ENCODE results near the gene ULK4.
"Not testable (repeated sequence)": the region's sequence is repeated elsewhere in the genome, so short reads cannot be mapped to it uniquely, and the experiment has no call there.

The ULK4 gene

GRCh38 chr3:41488501-41488900, 473.4 kb downstream of the ULK4 start:
- no peak for DNase-seq

DNA sequence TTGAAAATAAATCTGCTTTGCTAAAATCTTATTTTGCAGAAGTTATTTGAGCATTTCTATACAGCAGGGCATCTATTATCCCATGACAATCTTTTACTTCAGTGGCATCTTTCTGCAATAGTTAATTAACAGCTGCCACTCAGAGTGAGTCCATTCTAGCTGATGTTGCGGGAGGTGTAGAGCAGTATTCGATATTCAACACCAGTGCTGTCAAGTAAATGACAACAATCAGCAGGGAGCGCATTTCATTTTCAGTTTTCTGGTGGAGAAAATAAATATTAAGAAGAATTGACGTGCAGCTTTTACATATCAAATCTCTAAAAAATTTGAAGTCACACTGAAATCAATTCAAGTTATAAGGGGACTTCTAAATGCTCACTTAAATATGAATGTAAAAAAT, 476.4 kb downstream of the ULK4 start:
- DNase-seq, result no peak

DNA sequence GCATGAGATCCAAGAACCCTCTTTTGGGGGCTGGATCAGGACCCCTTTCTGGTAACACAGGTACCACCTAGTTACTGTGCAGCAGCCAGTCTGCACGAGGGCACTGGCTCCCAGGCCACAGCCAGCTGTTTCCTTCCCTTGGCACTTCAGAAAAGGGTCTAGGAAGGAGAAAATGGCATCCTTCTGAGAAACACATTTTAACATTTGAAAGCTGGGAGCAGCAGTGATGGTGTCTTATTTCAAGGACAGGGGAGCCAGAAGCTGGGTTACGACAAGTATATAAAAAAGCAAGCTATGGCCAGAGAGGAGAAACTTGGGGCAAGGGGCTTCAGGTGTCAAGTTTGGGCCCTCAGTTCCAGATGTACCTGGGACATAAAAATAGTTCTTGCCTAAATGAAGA, 479.8 kb downstream of the ULK4 start:
- DNase-seq, result no peak

DNA sequence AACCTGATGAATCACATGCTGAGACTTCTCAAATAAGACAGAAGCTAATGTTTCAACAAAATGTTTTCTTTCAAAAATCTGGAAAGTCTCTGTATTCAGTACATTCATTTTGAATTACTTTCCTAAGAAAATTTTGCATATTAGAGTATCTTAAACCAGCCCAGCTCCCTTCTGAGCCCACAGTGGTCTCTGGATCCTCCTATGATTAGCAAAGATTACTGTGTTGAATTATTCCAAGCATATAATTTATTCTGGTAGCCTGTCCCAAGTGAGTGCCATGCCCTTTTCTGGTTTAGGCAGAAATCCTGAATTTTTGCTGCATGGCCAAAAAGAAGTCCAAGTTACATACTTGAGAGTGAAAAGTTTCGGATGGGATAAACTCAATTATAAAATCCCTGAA, 483.6 kb downstream of the ULK4 start:
- DNase-seq, result no peak

DNA sequence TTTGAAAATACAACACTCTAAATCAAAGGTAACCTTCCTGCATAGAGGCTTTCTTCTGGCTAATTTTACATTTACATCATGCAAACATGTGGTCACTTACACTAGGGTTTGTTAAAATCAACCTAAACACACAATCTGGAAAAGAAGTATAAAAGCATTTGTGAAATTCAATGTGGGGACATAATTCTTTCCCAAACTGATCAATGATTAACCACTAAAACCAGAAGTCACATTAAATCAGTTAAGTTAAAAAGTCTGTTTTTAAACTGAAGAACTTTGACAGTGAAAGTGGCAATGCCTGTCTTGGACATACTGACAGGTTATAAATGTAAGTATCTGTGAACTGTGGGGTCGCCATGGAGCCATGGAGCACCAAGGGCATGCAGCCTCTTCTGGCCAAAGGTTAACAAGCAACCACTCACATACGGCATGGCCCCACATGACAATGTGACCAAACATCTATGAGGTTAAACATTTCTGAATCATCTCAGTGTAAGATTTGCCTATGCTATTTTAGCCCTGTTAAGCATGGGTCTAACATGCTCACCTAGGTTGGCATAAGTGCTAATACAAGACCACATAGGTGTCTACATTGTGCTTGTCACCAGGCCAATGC, 484.4 kb downstream of the ULK4 start:
- DNase-seq, result no peak

- DNase-seq, result no peak
These were observed 492.8 kb downstream of the ULK4 start for GRCh38 chr3:41469083-41469482.

DNA sequence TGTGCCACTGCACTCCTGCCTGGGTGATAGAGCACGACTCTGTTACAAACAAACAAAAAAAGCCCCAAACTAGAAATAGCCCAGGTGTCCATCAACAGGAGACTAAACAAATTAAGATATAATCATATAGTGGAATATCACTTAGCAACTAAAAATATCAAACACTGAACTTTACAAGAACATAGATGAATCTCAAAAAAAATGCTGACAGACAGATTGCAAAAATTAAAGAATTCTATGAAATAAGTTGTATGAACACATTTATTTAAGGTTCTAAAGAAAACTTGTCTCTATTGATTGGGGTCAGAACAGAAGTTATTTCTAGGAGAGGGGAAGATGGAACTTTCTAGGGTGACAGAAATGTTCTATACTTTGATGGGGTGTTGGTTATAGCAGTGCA, 494.4 kb downstream of the ULK4 start:
- DNase-seq, result no peak

DNA sequence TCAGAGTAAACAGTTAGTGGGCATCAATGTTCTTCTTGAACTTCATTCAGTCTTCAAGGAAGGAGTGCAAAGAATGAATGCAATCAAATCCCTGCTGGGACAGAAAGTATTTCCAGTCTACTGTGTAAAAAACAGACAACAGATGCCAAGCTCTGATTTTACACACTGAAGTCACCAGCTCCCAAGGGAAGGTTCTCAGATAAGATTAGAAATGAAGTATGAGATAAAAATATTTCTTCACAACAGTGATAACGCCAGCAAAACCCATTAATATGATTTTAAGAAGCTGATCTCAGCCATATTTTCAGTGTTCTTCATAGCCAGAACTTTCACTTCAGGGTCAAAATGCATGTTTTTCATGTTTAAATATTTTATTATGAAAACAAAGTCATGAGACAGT, 497.0 kb downstream of the ULK4 start:
- no peak for DNase-seq

DNA sequence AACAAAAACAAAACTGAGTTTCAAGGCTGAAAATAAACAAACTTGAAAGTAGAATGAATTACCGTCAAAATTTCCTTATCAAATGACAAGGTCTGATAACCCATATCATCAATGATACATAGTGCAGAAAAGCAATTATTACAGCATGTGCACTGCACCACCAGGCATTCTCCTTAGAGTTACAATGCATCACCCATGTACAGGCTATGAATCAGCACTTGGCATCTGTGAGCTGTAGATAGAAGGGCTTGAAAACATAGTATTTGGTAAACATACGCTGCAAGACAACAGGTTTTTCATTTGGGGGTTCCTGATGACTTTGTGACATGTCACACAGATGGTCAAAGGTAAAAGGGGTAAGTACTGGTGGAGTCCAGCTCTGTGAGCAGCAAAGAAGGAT, 497.5 kb downstream of the ULK4 start:
- no peak for DNase-seq

DNA sequence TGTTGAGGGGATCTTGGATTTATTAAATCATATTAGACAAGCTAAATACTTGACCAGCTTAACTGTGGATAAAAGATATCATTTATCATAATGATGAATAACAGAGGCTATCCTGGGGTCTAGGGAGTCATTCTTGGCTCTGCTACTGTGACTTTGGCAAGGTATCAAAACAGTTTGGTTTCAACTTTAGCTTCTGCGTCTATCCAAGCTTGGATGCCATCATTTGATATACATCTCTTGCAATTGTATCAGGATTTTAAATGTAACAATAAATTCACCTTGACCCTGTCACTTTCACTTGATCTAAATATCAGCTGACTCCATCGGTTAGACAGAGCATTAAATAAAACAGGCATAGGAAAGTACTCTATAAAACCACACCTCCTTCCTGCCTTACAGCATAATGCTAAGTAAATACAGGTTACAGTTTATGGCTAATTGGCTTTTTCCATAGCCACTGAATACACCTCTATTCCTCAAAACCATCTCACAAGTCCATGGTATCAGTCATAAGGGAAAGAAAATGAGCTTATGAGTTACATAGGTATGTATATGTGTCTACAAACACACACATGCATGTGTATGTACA, 499.7 kb downstream of the ULK4 start:
- no peak for DNase-seq

DNA sequence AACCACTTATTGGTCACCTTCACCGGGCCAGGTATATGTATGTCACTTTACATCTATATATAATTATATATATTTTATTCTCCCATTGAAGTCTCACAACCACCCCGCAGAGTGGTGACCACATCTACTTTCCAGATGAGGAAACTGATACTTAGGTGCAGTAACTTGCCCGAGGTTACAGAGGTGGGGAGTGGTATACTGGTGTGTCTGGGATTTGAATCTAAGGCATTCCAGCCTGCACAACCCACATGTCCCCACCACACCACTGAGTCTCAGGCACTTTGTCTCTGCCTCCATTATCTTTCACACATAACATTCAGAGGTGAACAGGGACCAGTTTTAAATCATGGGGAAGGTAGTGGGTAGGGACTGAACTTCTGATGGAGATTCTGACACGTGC, 501.2 kb downstream of the ULK4 start:
- DNase-seq, result no peak

- no peak for DNase-seq
These were observed 504.7 kb downstream of the ULK4 start for GRCh38 chr3:41457176-41457575.

DNA sequence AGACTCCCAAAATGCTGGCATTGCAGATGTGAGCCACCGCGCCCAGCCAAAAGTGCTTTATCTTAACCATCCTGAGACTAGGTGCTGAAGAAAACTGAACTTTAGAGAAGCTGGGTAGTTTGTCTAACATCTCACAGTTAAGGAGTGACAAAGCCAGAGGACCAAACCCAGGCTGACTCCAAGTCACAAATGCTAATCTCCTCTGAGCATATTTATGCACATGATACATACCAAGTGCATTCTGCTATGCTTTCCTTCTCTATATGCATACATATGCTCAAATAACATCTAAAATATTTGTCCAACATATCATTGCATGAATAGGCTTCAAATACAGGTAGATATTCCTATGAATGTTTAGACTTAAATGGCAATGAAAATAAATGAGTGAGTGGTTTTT, 505.7 kb downstream of the ULK4 start:
- DNase-seq, result no peak

DNA sequence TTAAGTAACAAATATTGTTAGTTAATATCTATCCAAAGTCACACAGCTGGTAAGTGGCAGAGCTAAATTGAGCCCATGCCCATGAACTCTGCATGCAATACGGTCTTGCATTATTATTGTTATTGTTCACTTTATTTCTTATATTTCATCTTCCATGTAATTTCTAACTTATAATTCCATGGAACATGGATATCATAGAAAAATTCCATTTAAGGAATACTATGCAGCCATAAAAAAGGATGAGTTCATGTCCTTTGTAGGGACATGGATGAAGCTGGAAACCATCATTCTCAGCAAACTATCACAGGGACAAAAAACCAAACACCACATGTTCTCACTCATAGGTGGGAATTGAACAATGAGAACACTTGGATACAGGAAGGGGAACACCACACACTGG, 508.3 kb downstream of the ULK4 start:
- not testable (repeated sequence) for DNase-seq

GRCh38 chr3:41450416-41451231, 511.3 kb downstream of the ULK4 start:
- no peak for DNase-seq

DNA sequence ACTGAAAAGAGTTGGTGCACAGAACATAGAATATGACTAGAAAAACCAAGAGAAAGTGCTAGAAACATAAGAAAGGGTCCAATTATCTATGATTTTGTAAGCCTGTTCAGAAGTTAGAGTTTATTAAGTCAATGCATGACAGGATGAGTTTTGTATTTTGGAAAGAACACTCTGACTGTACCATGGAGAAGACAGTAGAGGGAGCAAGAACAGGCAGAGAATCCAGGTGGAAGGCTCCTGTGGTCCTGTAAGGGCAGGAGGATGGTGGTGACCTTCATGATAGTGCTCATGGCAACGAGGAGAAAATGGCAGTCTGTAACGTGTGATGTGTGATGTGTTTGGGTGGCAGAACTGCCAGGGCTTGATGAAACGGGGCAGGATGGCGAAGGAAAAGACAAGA, 513.5 kb downstream of the ULK4 start:
- no peak for DNase-seq

GRCh38 chr3:41447701-41448100, 514.2 kb downstream of the ULK4 start:
- DNase-seq, result no peak

GRCh38 chr3:41446316-41446715, 515.6 kb downstream of the ULK4 start:
- not testable (repeated sequence) for DNase-seq

DNA sequence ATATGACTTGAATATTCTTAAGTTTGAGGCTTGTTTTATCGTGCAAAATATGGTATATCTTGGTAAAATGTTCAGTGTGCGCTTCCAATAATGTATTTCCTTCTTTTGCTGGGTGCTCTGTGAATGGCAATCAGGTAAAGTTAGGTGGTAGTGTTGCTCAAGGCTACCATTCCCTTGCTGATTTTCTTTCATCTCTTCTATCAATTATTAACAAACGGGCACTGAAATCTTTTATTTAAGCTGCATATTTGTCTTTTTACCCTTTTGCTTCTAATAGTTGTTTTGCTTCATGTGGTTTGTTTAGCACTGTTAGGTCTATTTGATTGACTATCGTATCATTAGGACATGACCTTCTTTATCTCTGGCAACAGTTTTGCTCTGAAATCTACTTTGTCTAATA, 520.3 kb downstream of the ULK4 start:
- no peak for DNase-seq

- DNase-seq, result no peak
These were observed 520.8 kb downstream of the ULK4 start for GRCh38 chr3:41441139-41441538.

DNA sequence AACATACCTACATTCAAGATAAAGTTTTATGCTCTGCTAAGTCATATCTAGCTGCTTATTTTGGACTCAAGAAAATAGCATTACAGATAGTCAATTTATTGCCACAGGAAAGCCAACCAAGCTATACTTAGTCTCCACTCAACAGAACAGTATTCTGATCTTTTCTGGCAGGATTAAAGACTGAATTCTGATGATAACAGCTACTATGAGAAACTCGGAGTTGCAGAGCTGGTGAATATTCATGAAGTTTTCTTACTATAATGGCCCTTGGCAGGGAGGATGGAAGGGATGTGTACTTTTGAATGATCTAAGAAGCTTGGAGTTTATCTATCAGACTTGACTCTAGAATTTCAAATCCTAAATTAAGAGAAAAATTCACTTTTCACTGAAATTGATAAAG, 524.9 kb downstream of the ULK4 start:
- no peak for DNase-seq

DNA sequence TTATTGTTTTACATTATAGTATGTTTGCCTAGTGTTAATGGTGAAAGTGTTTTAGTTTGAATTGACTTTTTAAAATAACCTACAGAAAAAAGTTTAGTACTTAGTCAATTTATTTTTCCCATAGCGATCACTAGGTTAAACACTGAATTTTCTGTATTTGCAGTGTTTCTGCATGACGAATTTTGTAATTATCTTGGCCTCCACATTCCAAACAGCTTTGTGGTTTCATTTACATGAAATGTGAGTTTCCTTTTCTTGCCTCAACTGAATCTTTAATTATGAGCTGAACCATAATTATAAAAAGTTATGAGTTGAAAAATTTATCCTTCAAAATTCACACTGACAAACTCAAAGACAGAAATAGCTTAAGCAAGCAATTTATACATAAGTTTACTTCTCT, 527.1 kb downstream of the ULK4 start:
- DNase-seq, result no peak

GRCh38 chr3:41431386-41431785, 530.5 kb downstream of the ULK4 start:
- DNase-seq, result no peak

DNA sequence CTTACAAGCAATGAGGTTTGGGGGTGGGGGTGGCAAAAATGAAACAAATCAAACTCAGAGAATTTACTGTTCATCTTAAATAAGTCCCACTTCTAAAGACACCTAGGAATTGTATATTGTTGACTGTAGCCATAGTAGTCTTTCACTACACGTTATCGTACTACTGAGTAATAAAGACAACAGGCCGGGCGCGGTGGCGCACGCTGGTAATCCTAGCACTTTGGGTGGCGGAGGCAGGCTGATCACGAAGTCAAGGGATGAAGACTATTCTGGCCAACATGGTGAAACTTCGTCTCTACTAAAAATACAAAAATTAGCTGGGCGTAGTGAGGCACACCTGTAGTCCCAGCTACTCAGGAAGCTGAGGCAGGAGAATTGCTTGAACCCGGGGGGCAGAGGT, 531.0 kb downstream of the ULK4 start:
- no peak for DNase-seq
